Body of pancreas (tissue), 4 donors: ENCODE measurements around the gene SLC24A3.

Source experiments
- CTCF ChIP-seq, 7 experiments: fragments of 450-650 bp in 4 of 7; fragments of 200-600 bp in 3 of 7; sonication (generic) in 3 of 7; IDR thresholded peaks; one replicate each; pipeline ENCODE4 v1.5.1; 2016 to 2019; ENCODE audit warnings: antibody characterized with exemption in 7 of 7
- POLR2A ChIP-seq, 3 donors: fragments of 450-650 bp; IDR thresholded peaks; one replicate each; pipeline ENCODE4 v1.6.1; 2016; ENCODE audit warnings: antibody characterized with exemption in 3 of 3, mild to moderate bottlenecking in 2 of 3

- TF ChIP-seq POLR2A (IDR thresholded peaks at IDR 0.05) (no peak), CTCF (IDR thresholded peaks at IDR 0.05) (no peak)
Measured at GRCh38 chr20:19338960-19339359, 126.5 kb downstream of the SLC24A3 start.
